H1 (cell line): ENCODE results near the gene TBC1D4. TPM values are rescaled to one million over a fixed set of nuclear protein-coding genes. Genes with fewer than 3 reads are reported as not detected.

Experiments
- CTCF ChIA-PET: fragments of 300-600 bp; sonication (Branson Sonifier 250); formaldehyde crosslinking; loops from one replicate; lab custom pipeline; 2021; ENCODE audit not compliant: partially characterized antibody; lab: Charles Lee
- POLR2A ChIA-PET: fragments of 300-600 bp; sonication (Branson Sonifier 250); formaldehyde crosslinking; loops from one replicate; lab custom pipeline; 2021; ENCODE audit warnings: inconsistent platforms; ENCODE audit not compliant: partially characterized antibody; lab: Charles Lee
- DNase-seq, 2 experiments: peaks; one replicate each; pipeline versions ENCODE4 v3.0.0 to v3.0.0-alpha.2; 2010 to 2022; ENCODE audit warnings: low spot score in 2 of 2, low read depth in 1 of 2, mixed read lengths in 1 of 2
- FAIRE-seq: peaks from 2 replicates; lab custom pipeline; 2011; peaks lifted over from hg19 to GRCh38; lab: Jason Lieb, UNC
- H2AFZ ChIP-seq: 2 replicates; pipeline ENCODE4 v1.8.1; 2012; ENCODE audit warnings: low read length, inconsistent platforms
- H2AK5ac ChIP-seq: 2 replicates; pipeline ENCODE4 v1.6.1; 2013; ENCODE audit warnings: low read depth, low read length
- H2BK120ac ChIP-seq: replicated peaks from 2 replicates; pipeline ENCODE3; 2013; ENCODE audit warnings: low read depth, low read length, inconsistent platforms
- H2BK12ac ChIP-seq: 2 replicates; pipeline ENCODE4 v1.6.1; 2013; ENCODE audit warnings: low read depth, low read length
- H2BK15ac ChIP-seq: 2 replicates; pipeline ENCODE4 v1.6.1; 2013; ENCODE audit warnings: low read length
- H2BK20ac ChIP-seq: 2 replicates; pipeline ENCODE4 v1.6.1; 2013; ENCODE audit warnings: low read length
- H2BK5ac ChIP-seq: 2 replicates; pipeline ENCODE4 v1.6.1; 2013; ENCODE audit warnings: low read depth, low read length
- H3K14ac ChIP-seq: 2 replicates; pipeline ENCODE4 v1.6.1; 2013; ENCODE audit warnings: inconsistent platforms; ENCODE audit not compliant: insufficient read length
- H3K18ac ChIP-seq: 2 replicates; pipeline ENCODE4 v1.6.1; 2013; ENCODE audit warnings: low read length; ENCODE audit errors: extremely low read depth
- H3K23ac ChIP-seq: 2 replicates; pipeline ENCODE4 v1.6.1; 2013; ENCODE audit warnings: inconsistent platforms; ENCODE audit not compliant: insufficient read length
- H3K23me2 ChIP-seq: 2 replicates; pipeline ENCODE4 v1.6.1; 2013; ENCODE audit warnings: low read depth, low read length
- H3K27ac ChIP-seq: 2 replicates; pipeline ENCODE4 v1.6.1; 2011; ENCODE audit warnings: low read depth, low read length, inconsistent platforms
- H3K27me3 ChIP-seq, 4 experiments: replicated peaks in 1 of 4; 1 replicate in 1 of 4; 2 replicates in 3 of 4; pipeline versions ENCODE4 v1.6.1 to v1.8.1; 2011 to 2013; ENCODE audit warnings: low read length in 3 of 4, mild to moderate bottlenecking in 3 of 4, inconsistent platforms in 2 of 4, mixed read lengths in 2 of 4, moderate library complexity in 1 of 4; ENCODE audit not compliant: control insufficient read depth in 3 of 4, insufficient read depth in 3 of 4; ENCODE audit errors: extremely low read depth in 1 of 4
- H3K36me3 ChIP-seq, 4 experiments: 2 replicates each; pipeline versions ENCODE4 v1.6.1 to v1.8.1; 2011 to 2013; ENCODE audit warnings: mild to moderate bottlenecking in 4 of 4, low read length in 3 of 4, moderate library complexity in 2 of 4, control low read depth in 1 of 4, inconsistent platforms in 1 of 4; ENCODE audit not compliant: insufficient read depth in 4 of 4, control insufficient read depth in 2 of 4
- H3K4ac ChIP-seq: replicated peaks from 2 replicates; pipeline ENCODE3; 2013; ENCODE audit warnings: low read length, low read depth, mixed read lengths, inconsistent platforms; ENCODE audit not compliant: insufficient read length
- H3K4me1 ChIP-seq, 4 experiments: replicated peaks in 1 of 4; 1 replicate in 1 of 4; 2 replicates in 3 of 4; pipeline versions ENCODE4 v1.6.1 to v1.8.1; 2011 to 2013; ENCODE audit warnings: low read length in 3 of 4, inconsistent platforms in 2 of 4, mixed read lengths in 1 of 4; ENCODE audit not compliant: insufficient read depth in 4 of 4, control insufficient read depth in 3 of 4
- H3K4me2 ChIP-seq, 2 experiments: 2 replicates each; pipeline versions ENCODE4 v1.6.1 to v1.8.1; 2011 to 2013; ENCODE audit warnings: low read depth in 2 of 2, low read length in 2 of 2, control low read depth in 1 of 2, inconsistent platforms in 1 of 2, mild to moderate bottlenecking in 1 of 2; ENCODE audit not compliant: insufficient read depth in 1 of 2
- H3K4me3 ChIP-seq, 4 experiments: fragments of 200-600, 300-600 bp in 1 of 4; sonication (generic), shearing (Covaris generic), sonication (Bioruptor Twin) in 1 of 4; 2 replicates each; pipeline versions ENCODE4 v1.5.1 to v1.8.1; 2011 to 2016; ENCODE audit warnings: low read length in 4 of 4, low read depth in 3 of 4, control low read depth in 2 of 4, inconsistent platforms in 2 of 4, mild to moderate bottlenecking in 2 of 4, mixed read lengths in 1 of 4, moderate library complexity in 1 of 4; ENCODE audit not compliant: insufficient read depth in 2 of 4; ENCODE audit errors: extremely low read depth in 1 of 4
- H3K56ac ChIP-seq: replicated peaks from 2 replicates; pipeline ENCODE3; 2013; ENCODE audit warnings: low read depth, mild to moderate bottlenecking, mixed read lengths, low read length, inconsistent platforms; ENCODE audit not compliant: insufficient read length
- H3K79me1 ChIP-seq: 2 replicates; pipeline ENCODE4 v1.6.1; 2013; ENCODE audit warnings: low read depth, low read length, control low read depth
- H3K79me2 ChIP-seq, 2 experiments: 2 replicates each; pipeline versions ENCODE4 v1.6.1 to v1.8.1; 2012 to 2013; ENCODE audit warnings: low read length in 2 of 2, mild to moderate bottlenecking in 2 of 2, inconsistent platforms in 1 of 2; ENCODE audit not compliant: insufficient read depth in 2 of 2, control insufficient read depth in 1 of 2
- H3K9ac ChIP-seq, 4 experiments: replicated peaks in 1 of 4; 1 replicate in 1 of 4; 2 replicates in 3 of 4; pipeline versions ENCODE4 v1.6.1 to v1.8.1; 2011 to 2013; ENCODE audit warnings: low read depth in 3 of 4, low read length in 3 of 4, control low read depth in 2 of 4, mild to moderate bottlenecking in 2 of 4, moderate library complexity in 2 of 4, inconsistent platforms in 1 of 4; ENCODE audit errors: extremely low read depth in 1 of 4
- H3K9me3 ChIP-seq, 2 experiments: 2 replicates each; pipeline versions ENCODE4 v1.6.1 to v1.8.1; 2012 to 2013; ENCODE audit warnings: mild to moderate bottlenecking in 2 of 2, moderate library complexity in 2 of 2, control low read depth in 1 of 2, inconsistent platforms in 1 of 2, low read depth in 1 of 2, low read length in 1 of 2, mixed read lengths in 1 of 2; ENCODE audit not compliant: insufficient read depth in 2 of 2
- H4K20me1 ChIP-seq, 2 experiments: replicated peaks in 1 of 2; 2 replicates each; pipeline versions ENCODE3 to v1.8.1; 2011 to 2013; ENCODE audit warnings: inconsistent platforms in 2 of 2, low read length in 2 of 2, mild to moderate bottlenecking in 1 of 2; ENCODE audit not compliant: insufficient read depth in 2 of 2, control insufficient read depth in 1 of 2
- H4K5ac ChIP-seq: 2 replicates; pipeline ENCODE4 v1.6.1; 2013; ENCODE audit warnings: low read length, low read depth, mixed read lengths, inconsistent platforms; ENCODE audit not compliant: insufficient read length
- H4K8ac ChIP-seq: 2 replicates; pipeline ENCODE4 v1.8.0; 2013; ENCODE audit warnings: mild to moderate bottlenecking, moderate library complexity, low read length, inconsistent platforms; ENCODE audit not compliant: insufficient read depth; ENCODE audit errors: extremely low read depth
- H4K91ac ChIP-seq: replicated peaks from 2 replicates; pipeline ENCODE3; 2013; ENCODE audit warnings: low read length, mixed read lengths, inconsistent platforms; ENCODE audit not compliant: insufficient read length
- EGR1 ChIP-seq: IDR thresholded peaks from 2 replicates; pipeline ENCODE4 v1.6.1; 2011; ENCODE audit warnings: low read depth, low read length, borderline replicate concordance
- EZH2 ChIP-seq: fragments of 200-600 bp; sonication (generic); IDR thresholded peaks from 2 replicates; pipeline ENCODE4 v1.7.1; 2012; ENCODE audit warnings: low read depth, mild to moderate bottlenecking, moderate library complexity, low read length, inconsistent platforms; ENCODE audit not compliant: severe bottlenecking
- RAD21 ChIP-seq, 2 experiments: IDR thresholded peaks in 1 of 2; conservative IDR thresholded peaks in 1 of 2; 2 replicates each; pipeline ENCODE4 v1.6.1; 2011; ENCODE audit warnings: low read depth in 2 of 2, low read length in 2 of 2, improper control_type of control experiment in 1 of 2, inconsistent platforms in 1 of 2, mild to moderate bottlenecking in 1 of 2, moderate library complexity in 1 of 2
- WGBS, 2 experiments: shearing (Covaris generic) in 1 of 2; methylation state at CpG; one replicate each; pipeline versions ENCODE4 v1.1.6 to v1.1.7; 2013 to 2015; ENCODE audit warnings: low lambda C conversion rate in 2 of 2, mixed read lengths in 2 of 2, inconsistent platforms in 1 of 2, low coverage in 1 of 2, missing lambda C conversion rate in 1 of 2; ENCODE audit not compliant: insufficient replicate concordance in 2 of 2, insufficient coverage in 1 of 2, insufficient read length in 1 of 2; ENCODE audit errors: extremely low coverage in 1 of 2, missing lambda C conversion rate in 1 of 2; 5-methylcytosine and 5-hydroxymethylcytosine counted together
- polyA plus RNA-seq, 7 experiments: library from polyadenylated mRNA; depleted of rRNA in 3 of 7; stranded (reverse) in 5 of 7; unstranded in 2 of 7; fragments of >200 nt in 5 of 7; fragments of 200-250 nt in 2 of 7; gene quantifications; 1 replicate in 5 of 7; 2 replicates in 1 of 7; 4 replicates in 1 of 7; pipeline versions ENCODE4 v1.2.1 to v1.2.3, GENCODE V29; 2011 to 2013; ENCODE audit warnings: missing spikeins in 2 of 7, mixed read lengths in 2 of 7
- total RNA-seq: library from RNA; stranded (reverse); fragmentation: NEBNext Ultra II Directional; extraction: Animal tissue kit (Norgen Biotek cat#: 25700); gene quantifications from 2 replicates; pipeline ENCODE4 v1.2.1, GENCODE V29; 2021

Gene TBC1D4
- total and polyA plus RNA-seq, 2 of the 8 experiments (the other 6 are each of a cell fraction or from before 2014, with no cell fraction given): 16.7 to 39.0 TPM

DNA sequence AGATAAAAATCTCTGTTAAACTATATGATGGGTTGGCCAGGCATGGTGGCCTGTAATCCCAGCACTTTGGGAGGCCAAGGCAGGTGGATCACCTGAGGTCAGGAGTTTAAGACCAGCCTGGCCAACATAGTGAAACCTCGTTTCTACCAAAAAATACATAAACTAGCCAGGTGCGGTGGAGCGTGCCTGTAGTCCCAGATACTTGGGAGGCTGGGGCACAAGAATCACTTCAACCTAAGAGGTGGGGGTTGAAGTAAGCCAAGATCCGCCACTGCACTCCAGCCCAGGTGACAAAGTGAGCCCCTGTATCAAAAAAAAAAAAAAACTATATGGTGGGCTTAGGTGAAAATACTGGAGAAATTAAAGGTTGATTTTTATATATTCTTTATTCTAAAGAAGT, 11.3 kb downstream of the TBC1D4 start:
- H3K27me3 ChIP-seq: no peaks in the 10 kb centered on the region
- H2BK20ac ChIP-seq: no peak overlapping the region
- WGBS, 2 experiments: 84% methylated on average over 4 of the region's 4 CpGs; no CpG with 5 or more reads in 1 of the 2 experiments
- no peak overlapping the region for H2AK5ac ChIP-seq
- H3K79me2 ChIP-seq: peaks cover 0 to 51% of the 10 kb centered on the region in 2 experiments; a peak in 3 of 4 replicates
- H3K56ac ChIP-seq: no peak overlapping the region
- DNase-seq (no peak), FAIRE-seq (no peak)
- no peaks in the 10 kb centered on the region for H4K20me1 ChIP-seq
- H3K9me3 ChIP-seq: no peaks in the 10 kb centered on the region
- ChIA-PET POLR2A (no interaction called here), CTCF (interaction anchor here (2.1 kb wide), 1 partner anchor 16 kb away, joined by 6 read pairs; no protein-coding TSS in a partner anchor)
- H2BK5ac ChIP-seq: no peak overlapping the region
- no peak overlapping the region for H3K23ac ChIP-seq
- TF ChIP-seq RAD21 (IDR thresholded peaks at IDR 0.05 in 1 of 2, conservative IDR thresholded peaks at IDR 0.05 in 1 of 2; ENCODE audit: low read depth in 2 of 2, low read length in 2 of 2): no peak
- no peak for TF ChIP-seq EZH2
- no peak for TF ChIP-seq EGR1
- H4K8ac ChIP-seq: no peak overlapping the region
- no peak overlapping the region for H4K5ac ChIP-seq
- peaks cover 0 to 10% (median 3%) of the 10 kb centered on the region in 4 experiments; a peak in 3 of 7 replicates for H3K4me1 ChIP-seq
- H2AFZ ChIP-seq: no peak overlapping the region
- H2BK12ac ChIP-seq: no peak overlapping the region
- H3K79me1 ChIP-seq: no peaks in the 10 kb centered on the region
- no peak overlapping the region for H3K4me3 ChIP-seq
- no peak overlapping the region for H3K27ac ChIP-seq
- H3K9ac ChIP-seq: no peak overlapping the region
- H3K4ac ChIP-seq: no peak overlapping the region
- no peaks in the 10 kb centered on the region for H3K23me2 ChIP-seq
- H3K36me3 ChIP-seq: 0 out of 8 replicates have a peak, but pooled peaks cover 0 to 2% (median 0%) of the 10 kb centered on the region in 4 experiments
- no peak overlapping the region for H2BK120ac ChIP-seq
- H2BK15ac ChIP-seq: no peak overlapping the region
- H3K18ac ChIP-seq: no peak overlapping the region
- H4K91ac ChIP-seq: no peak overlapping the region
- no peak overlapping the region for H3K4me2 ChIP-seq
- no peak overlapping the region for H3K14ac ChIP-seq
